GM10847 (cell line): ENCODE data around the gene PDGFC.

Experiments used
- POLR2A ChIP-seq: IDR thresholded peaks from 2 replicates; pipeline ENCODE4 v1.6.1; 2011; ENCODE audit not compliant: insufficient read length; ENCODE audit errors: extremely low read depth

The PDGFC gene

DNA sequence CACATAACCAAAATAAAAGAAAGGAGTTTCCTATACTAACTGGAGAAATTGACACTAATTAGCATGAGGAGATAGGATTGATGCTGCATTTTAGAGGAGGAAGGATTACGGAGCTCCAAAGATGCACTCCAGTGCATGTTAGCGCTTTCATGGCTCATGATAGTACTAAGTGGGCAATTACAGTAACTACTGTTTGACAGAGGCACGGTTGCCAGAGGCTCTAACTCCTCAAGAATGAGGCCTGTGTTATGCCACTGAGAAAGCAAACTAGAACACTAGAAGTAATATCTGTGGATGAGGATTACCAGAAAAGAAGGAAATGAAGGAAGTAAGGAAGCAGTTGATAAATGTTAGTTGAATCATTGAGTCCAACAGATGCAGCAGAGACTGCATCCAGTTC is 19.6 kb upstream of the PDGFC start:
- TF ChIP-seq POLR2A = no peak

- TF ChIP-seq POLR2A = no peak
Measured at GRCh38 chr4:156983366-156983765, 11.8 kb upstream of the PDGFC start.

DNA sequence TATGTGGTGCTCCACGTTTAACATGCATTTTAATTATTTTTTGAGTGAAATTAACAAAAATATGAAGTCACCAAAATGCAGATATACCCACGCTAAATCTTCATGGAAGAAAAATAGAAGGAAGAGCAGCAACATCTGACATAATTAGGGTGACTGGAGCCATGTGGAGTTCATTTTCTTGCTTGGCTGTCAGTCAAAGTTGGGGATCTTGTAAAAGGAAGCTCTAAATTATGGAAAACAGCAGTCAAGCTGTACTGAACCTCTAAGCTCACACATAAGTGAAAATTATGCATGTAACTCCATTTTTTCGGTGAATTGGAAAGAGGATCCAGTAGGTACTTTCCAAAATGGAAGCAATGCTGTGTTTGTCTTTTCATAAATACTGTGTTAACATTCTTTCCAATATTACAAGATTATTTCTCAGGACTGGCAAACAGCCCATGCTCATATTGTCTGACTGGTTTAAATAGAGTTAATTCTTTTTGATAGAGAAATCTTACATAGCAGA is 9.7 kb upstream of the PDGFC start:
- no peak for TF ChIP-seq POLR2A

GRCh38 chr4:156977435-156978160 is 6.0 kb upstream of the PDGFC start:
- no peak for TF ChIP-seq POLR2A

GRCh38 chr4:156976147-156976546 is 4.5 kb upstream of the PDGFC start:
- no peak for TF ChIP-seq POLR2A

- no peak for TF ChIP-seq POLR2A
Measured at GRCh38 chr4:156975686-156976085, 4.1 kb upstream of the PDGFC start.

DNA sequence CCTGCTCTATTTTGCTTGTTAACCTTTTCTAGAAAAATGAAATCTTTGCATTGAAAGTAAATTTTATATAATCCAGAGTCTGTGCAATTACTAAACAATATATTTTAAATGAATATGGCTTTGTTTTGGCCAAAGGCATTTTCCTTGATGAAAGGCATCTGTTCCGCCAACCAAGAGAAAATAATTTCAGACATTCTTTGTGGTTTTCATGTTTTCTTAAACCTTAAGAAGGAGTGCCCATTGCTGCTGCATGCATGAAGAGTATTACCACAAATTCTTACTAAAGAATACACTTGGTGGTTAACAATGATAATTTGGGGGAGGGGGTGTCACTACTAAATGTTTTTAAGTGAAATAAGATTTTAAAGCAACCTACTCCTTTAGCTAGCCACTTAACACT is 2.7 kb upstream of the PDGFC start:
- TF ChIP-seq POLR2A = no peak

GRCh38 chr4:156972379-156973015 is 898 bp upstream of the PDGFC start:
- TF ChIP-seq POLR2A = no peak

DNA sequence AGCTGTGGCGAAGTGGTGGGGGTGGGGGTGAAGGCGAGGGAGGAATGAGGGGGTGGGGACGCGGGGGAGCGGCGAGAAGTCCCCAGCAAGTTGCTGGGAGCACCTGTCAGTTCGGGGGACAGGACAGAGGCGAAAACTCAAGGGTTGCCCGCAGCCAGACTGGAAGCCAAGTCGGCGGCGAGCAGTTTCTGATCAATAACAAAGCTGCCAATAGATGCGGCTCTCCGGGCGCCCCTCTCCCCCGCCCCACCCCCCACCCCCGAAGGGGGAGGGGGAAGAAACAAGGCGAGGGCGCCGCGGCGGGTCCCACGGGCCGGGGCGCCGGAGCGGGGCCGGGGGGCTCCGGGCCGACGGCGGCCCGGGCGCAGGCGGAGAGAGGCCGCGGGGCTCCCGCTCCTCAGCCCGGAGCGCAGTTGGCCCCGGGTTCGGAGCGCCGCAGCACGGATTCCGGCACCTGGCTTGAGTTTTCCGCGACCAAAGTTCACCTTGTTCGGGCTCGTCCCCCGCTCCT is 379 bp downstream of the PDGFC start:
- TF ChIP-seq POLR2A = no peak

- TF ChIP-seq POLR2A = no peak
Measured at GRCh38 chr4:156970501-156971164, 966 bp downstream of the PDGFC start.

GRCh38 chr4:156969911-156970310 is 1.7 kb downstream of the PDGFC start:
- no peak for TF ChIP-seq POLR2A

DNA sequence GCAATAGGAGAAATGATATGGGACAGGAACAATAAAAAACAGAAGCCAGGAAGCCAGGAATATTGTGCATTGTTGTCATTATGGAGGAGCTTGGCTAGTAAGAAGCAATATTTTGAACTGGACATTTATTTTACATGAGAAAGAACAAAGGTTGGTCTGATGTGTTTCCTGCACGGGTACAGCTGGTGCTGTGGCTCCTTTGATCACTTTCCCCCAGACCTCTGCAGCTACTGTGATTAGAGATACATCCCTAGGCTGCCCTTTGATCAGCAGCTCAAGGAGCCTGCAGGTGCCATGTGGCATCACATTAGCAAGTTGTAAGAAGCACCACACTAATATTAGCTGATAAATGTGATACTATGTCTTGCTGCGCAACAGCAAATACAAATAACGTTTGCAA is 2.5 kb downstream of the PDGFC start:
- TF ChIP-seq POLR2A = no peak

DNA sequence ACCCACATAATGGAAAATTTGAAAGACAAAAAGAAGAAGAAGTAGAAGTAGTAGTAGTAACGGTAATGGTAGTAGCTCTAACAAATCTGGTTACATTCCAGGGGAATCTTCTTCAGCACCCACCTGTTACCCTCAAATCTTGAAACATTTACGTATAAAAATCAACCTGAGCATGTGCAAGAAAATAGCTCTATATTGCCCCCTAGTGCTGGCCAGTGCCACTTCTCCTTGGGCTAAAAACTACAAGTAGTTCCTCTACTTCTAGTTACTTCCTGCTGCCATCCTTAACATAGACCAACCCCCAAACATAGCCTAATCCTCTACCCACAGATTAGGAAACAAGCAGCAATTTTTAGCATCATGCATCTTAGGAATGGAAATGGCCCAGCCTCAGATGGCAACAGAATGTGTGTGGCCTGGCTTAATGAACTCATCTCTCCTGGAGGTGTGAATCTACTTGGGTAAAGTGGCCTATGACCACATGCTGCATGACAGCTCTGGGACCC is 3.1 kb downstream of the PDGFC start:
- no peak for TF ChIP-seq POLR2A

- no peak for TF ChIP-seq POLR2A
Measured at GRCh38 chr4:156966836-156967235, 4.8 kb downstream of the PDGFC start.

DNA sequence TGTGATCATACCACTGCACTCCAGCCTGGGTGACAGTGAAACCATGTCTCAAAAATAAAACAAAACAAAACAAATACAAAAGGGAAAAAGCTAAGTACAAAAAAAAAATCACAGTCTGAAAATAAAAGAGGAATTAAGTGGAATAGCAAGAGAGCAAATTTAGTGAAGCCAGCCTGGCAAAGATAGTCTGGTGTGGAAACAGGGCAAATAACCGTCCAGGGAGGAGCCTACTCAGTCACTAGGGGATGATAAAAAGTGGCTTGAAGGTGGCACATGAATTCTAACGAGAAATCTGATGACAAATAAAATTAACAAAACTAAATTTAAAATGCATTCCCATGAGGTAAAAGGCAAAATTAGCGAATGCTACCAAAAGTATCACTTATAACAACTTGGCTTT is 8.2 kb downstream of the PDGFC start:
- TF ChIP-seq POLR2A = no peak

- no peak for TF ChIP-seq POLR2A
Measured at GRCh38 chr4:156962528-156962974, 9.0 kb downstream of the PDGFC start.
